ENCODE data around the gene DSG3. TPM values are rescaled to one million over a fixed set of nuclear protein-coding genes. Genes with fewer than 3 reads are reported as not detected.

The DSG3 gene
- total and polyA plus RNA-seq, 2 of the 13 experiments (the other 11 are each of a cell fraction or from before 2014, with no cell fraction given): not detected

DNA sequence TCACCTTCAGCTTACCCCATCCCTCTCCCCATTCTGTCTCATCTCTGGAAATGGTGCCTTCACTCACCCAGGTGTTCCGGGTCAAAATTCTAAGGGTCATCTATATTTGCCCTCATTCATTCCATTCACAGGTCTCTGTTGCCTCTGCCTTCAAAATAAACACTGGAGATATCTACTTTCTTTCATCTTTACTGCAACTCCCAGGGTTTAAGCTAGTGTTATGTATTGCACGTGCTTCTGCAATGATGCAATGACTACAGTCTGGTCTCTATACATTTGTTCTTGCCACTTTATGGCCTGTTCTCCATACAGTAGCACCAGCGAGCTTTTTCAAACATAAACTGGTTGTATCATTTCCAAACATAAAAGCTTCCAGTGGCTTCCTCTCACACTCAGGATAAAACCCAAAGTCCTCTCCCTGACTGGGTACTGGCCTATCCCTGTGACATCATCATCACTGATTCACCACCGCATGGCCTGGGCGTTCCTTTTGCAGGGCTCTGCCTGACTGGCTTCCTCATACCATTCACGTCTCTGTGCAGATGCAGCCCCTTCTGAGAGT, 64.7 kb downstream of the DSG3 start (continued):
- peak; percentile 92 for TF ChIP-seq ELF3 (CRISPR knock-in tag; IDR thresholded peaks at IDR 0.05)
- no peak for TF ChIP-seq ZNF839 (CRISPR knock-in tag; IDR thresholded peaks at IDR 0.05; ENCODE audit: borderline replicate concordance)
- TF ChIP-seq REXO4 (CRISPR knock-in tag; IDR thresholded peaks at IDR 0.05; ENCODE audit: borderline replicate concordance): no peak
- peak; percentile 88 for TF ChIP-seq SOX13 (IDR thresholded peaks at IDR 0.05)
- TF ChIP-seq SOX13 (CRISPR knock-in tag; conservative IDR thresholded peaks at IDR 0.05 in 1 of 2, IDR thresholded peaks at IDR 0.05 in 1 of 2): peak in 1 of 2 experiments; percentile 96; a peak in 2 of 4 replicates
- TF ChIP-seq KMT2A (CRISPR knock-in tag; IDR thresholded peaks at IDR 0.05): 0 out of 2 replicates have a peak, but pooled peaks have one; percentile 42
- TF ChIP-seq JUND (CRISPR knock-in tag; IDR thresholded peaks at IDR 0.05): peak; percentile 92
- 0 out of 2 replicates have a peak, but pooled peaks have one; percentile 41 for TF ChIP-seq ZNF788 (CRISPR knock-in tag; IDR thresholded peaks at IDR 0.05; ENCODE audit: borderline replicate concordance)
- TF ChIP-seq HHEX (CRISPR knock-in tag; IDR thresholded peaks at IDR 0.05): peak; percentile 89
- TF ChIP-seq HMGXB4 (CRISPR knock-in tag; IDR thresholded peaks at IDR 0.05; ENCODE audit: borderline replicate concordance in 1 of 2, low read depth in 1 of 2): peak; percentile 15 to 40; a peak in 1 of 4 replicates
- TF ChIP-seq NFIC (IDR thresholded peaks at IDR 0.05; ENCODE audit: low read length): peak; percentile 89
- TF ChIP-seq, protein P1, sequence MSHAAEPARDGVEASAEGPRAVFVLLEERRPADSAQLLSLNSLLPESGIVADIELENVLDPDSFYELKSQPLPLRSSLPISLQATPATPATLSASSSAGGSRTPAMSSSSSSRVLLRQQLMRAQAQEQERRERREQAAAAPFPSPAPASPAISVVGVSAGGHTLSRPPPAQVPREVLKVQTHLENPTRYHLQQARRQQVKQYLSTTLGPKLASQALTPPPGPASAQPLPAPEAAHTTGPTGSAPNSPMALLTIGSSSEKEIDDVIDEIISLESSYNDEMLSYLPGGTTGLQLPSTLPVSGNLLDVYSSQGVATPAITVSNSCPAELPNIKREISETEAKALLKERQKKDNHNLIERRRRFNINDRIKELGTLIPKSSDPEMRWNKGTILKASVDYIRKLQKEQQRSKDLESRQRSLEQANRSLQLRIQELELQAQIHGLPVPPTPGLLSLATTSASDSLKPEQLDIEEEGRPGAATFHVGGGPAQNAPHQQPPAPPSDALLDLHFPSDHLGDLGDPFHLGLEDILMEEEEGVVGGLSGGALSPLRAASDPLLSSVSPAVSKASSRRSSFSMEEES (CRISPR knock-in tag; IDR thresholded peaks at IDR 0.05): peak; percentile 95
- TF ChIP-seq ARNT2 (CRISPR knock-in tag; IDR thresholded peaks at IDR 0.05; ENCODE audit: low read depth): peak; percentile 65
- peak; percentile 79; the same call in 1 of the 2 replicates for TF ChIP-seq MED13 (CRISPR knock-in tag; IDR thresholded peaks at IDR 0.05)
- peak; percentile 98 for TF ChIP-seq HDAC2 (CRISPR knock-in tag; IDR thresholded peaks at IDR 0.05)
- peak; percentile 100 for TF ChIP-seq BHLHE40 (IDR thresholded peaks at IDR 0.05; ENCODE audit: low read length)
- TF ChIP-seq, protein P2, sequence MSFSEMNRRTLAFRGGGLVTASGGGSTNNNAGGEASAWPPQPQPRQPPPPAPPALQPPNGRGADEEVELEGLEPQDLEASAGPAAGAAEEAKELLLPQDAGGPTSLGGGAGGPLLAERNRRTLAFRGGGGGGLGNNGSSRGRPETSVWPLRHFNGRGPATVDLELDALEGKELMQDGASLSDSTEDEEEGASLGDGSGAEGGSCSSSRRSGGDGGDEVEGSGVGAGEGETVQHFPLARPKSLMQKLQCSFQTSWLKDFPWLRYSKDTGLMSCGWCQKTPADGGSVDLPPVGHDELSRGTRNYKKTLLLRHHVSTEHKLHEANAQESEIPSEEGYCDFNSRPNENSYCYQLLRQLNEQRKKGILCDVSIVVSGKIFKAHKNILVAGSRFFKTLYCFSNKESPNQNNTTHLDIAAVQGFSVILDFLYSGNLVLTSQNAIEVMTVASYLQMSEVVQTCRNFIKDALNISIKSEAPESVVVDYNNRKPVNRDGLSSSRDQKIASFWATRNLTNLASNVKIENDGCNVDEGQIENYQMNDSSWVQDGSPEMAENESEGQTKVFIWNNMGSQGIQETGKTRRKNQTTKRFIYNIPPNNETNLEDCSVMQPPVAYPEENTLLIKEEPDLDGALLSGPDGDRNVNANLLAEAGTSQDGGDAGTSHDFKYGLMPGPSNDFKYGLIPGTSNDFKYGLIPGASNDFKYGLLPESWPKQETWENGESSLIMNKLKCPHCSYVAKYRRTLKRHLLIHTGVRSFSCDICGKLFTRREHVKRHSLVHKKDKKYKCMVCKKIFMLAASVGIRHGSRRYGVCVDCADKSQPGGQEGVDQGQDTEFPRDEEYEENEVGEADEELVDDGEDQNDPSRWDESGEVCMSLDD (CRISPR knock-in tag; IDR thresholded peaks at IDR 0.05; ENCODE audit: borderline replicate concordance): no peak; the same call in 1 of the 2 replicates
- peak; percentile 73; the same call in 1 of the 2 replicates for TF ChIP-seq SNAPC2 (CRISPR knock-in tag; IDR thresholded peaks at IDR 0.05)
- TF ChIP-seq NPAS2 (CRISPR knock-in tag; IDR thresholded peaks at IDR 0.05; ENCODE audit: borderline replicate concordance): no peak
